Endometrium (tissue), 2 donors: ENCODE results near the gene ANKRD13C.

Experiments used
- FAIRE-seq: peaks from 2 replicates; lab custom pipeline; 2012; peaks lifted over from hg19 to GRCh38; lab: Jason Lieb, UNC
- donor health status: control.
- donor health status: control.

ANKRD13C gene

GRCh38 chr1:70293186-70293843, 61.2 kb downstream of the ANKRD13C start:
- no peak for FAIRE-seq

- no peak for FAIRE-seq
These were observed 64.3 kb downstream of the ANKRD13C start for GRCh38 chr1:70290218-70290617.

GRCh38 chr1:70288166-70288565, 66.4 kb downstream of the ANKRD13C start:
- FAIRE-seq: no peak

GRCh38 chr1:70286453-70286852, 68.1 kb downstream of the ANKRD13C start:
- FAIRE-seq: no peak

- no peak for FAIRE-seq
These were observed 70.2 kb downstream of the ANKRD13C start for GRCh38 chr1:70284366-70284765.

- FAIRE-seq: no peak
These were observed 75.8 kb downstream of the ANKRD13C start for GRCh38 chr1:70278710-70279109.

- no peak for FAIRE-seq
These were observed 76.6 kb downstream of the ANKRD13C start for GRCh38 chr1:70277875-70278274.

- no peak for FAIRE-seq
These were observed 88.6 kb downstream of the ANKRD13C start for GRCh38 chr1:70265946-70266345.

GRCh38 chr1:70264839-70265238, 89.7 kb downstream of the ANKRD13C start:
- FAIRE-seq: no peak

GRCh38 chr1:70256664-70257063, 97.9 kb downstream of the ANKRD13C start:
- no peak for FAIRE-seq

- no peak for FAIRE-seq
These were observed 105.8 kb downstream of the ANKRD13C start for GRCh38 chr1:70248729-70249128.

GRCh38 chr1:70247768-70248167, 106.8 kb downstream of the ANKRD13C start:
- no peak for FAIRE-seq

- no peak for FAIRE-seq
These were observed 107.4 kb downstream of the ANKRD13C start for GRCh38 chr1:70247122-70247521.

- FAIRE-seq: no peak
These were observed 114.6 kb downstream of the ANKRD13C start for GRCh38 chr1:70239940-70240339.

GRCh38 chr1:70234733-70235132, 119.8 kb downstream of the ANKRD13C start:
- peak; percentile 15 for FAIRE-seq

- FAIRE-seq: no peak
These were observed 123.0 kb downstream of the ANKRD13C start for GRCh38 chr1:70231475-70231874.

- FAIRE-seq: no peak
These were observed 125.9 kb downstream of the ANKRD13C start for GRCh38 chr1:70228670-70229069.

GRCh38 chr1:70227439-70227838, 127.1 kb downstream of the ANKRD13C start:
- FAIRE-seq: no peak

GRCh38 chr1:70224954-70225353, 129.6 kb downstream of the ANKRD13C start:
- FAIRE-seq: no peak

- peak; percentile 23 for FAIRE-seq
These were observed 131.7 kb downstream of the ANKRD13C start for GRCh38 chr1:70222716-70223235.

- peak; percentile 79 for FAIRE-seq
These were observed 133.0 kb downstream of the ANKRD13C start, which contains the start of gene SRSF11 for GRCh38 chr1:70221238-70222121. Gene SRSF11 (plus strand): TSS chr1:70221380. CDS start chr1:70221637, 257 bp downstream.

GRCh38 chr1:70220517-70221237, 133.8 kb downstream of the ANKRD13C start:
- no peak for FAIRE-seq
